Measurements from ENCODE around the gene RAB10. TPM values are rescaled to one million over a fixed set of nuclear protein-coding genes. Genes with fewer than 3 reads are reported as not detected.

Gene RAB10
- total RNA-seq, 1 experiment from 2014 or later, result 140 TPM

- Histone ChIP-seq H3K4me3 (ENCODE audit: low read depth, low read length, poor library complexity, severe bottlenecking) (peak overlapping the region; percentile 69), H3K9me3 (ENCODE audit: low read depth, low read length, poor library complexity, severe bottlenecking) (no peaks in the 10 kb centered on the region), H3K27me3 (replicated peaks; ENCODE audit: insufficient read depth, low read depth, low read length, poor library complexity) (no peaks in the 10 kb centered on the region), H3K36me3 (ENCODE audit: insufficient read depth, low read length, poor library complexity, severe bottlenecking) (no peaks in the 10 kb centered on the region), H3K4me1 (ENCODE audit: insufficient read depth, low read length, poor library complexity, severe bottlenecking) (peaks cover 9% of the 10 kb centered on the region), H3K27ac (ENCODE audit: low read depth, low read length, poor library complexity, severe bottlenecking) (peak overlapping the region; percentile 93)
- TSS peak; percentile 87 for BruUV-seq (replicated peaks)
- DNase-seq (ENCODE audit: low spot score), result peak; percentile 90
- no peak for TF ChIP-seq CTCF (conservative IDR thresholded peaks at IDR 0.05; ENCODE audit: low read depth, low read length)
- TF ChIP-seq EZH2 (IDR thresholded peaks at IDR 0.05; ENCODE audit: borderline replicate concordance, low read depth, low read length, poor library complexity, severe bottlenecking), result no peak
- intact Hi-C loops (cut with micrococcal nuclease; ENCODE audit: unreplicated experiment), result no loop called here
- ChIA-PET POLR2A (ENCODE audit: low non-redundant PET) (interaction anchor here (0.6 to 0.7 kb wide), 2 partner anchors 54 to 62 kb away, joined by 3 read pairs; no protein-coding TSS in a partner anchor), CTCF (interaction anchor here (1.0 kb wide), 1 partner anchor 42 kb away, joined by 3 read pairs; no protein-coding TSS in a partner anchor)
Observed at GRCh38 chr2:26033270-26033817, 540 bp upstream of the RAB10 start.

- peaks cover 9% of the 10 kb centered on the region for H3K4me1 ChIP-seq (ENCODE audit: insufficient read depth, low read length, poor library complexity, severe bottlenecking)
- no peaks in the 10 kb centered on the region for H3K36me3 ChIP-seq (ENCODE audit: insufficient read depth, low read length, poor library complexity, severe bottlenecking)
- peak; percentile 33 for DNase-seq (ENCODE audit: low spot score)
- H3K27ac ChIP-seq (ENCODE audit: low read depth, low read length, poor library complexity, severe bottlenecking), result peak overlapping the region; percentile 93
- no peaks in the 10 kb centered on the region for H3K27me3 ChIP-seq (replicated peaks; ENCODE audit: insufficient read depth, low read depth, low read length, poor library complexity)
- BruUV-seq (replicated peaks), result no TSS peak
- peak overlapping the region; percentile 69 for H3K4me3 ChIP-seq (ENCODE audit: low read depth, low read length, poor library complexity, severe bottlenecking)
- no peak for TF ChIP-seq CTCF (conservative IDR thresholded peaks at IDR 0.05; ENCODE audit: low read depth, low read length)
- no peak for TF ChIP-seq EZH2 (IDR thresholded peaks at IDR 0.05; ENCODE audit: borderline replicate concordance, low read depth, low read length, poor library complexity, severe bottlenecking)
- intact Hi-C loops (cut with micrococcal nuclease; ENCODE audit: unreplicated experiment), result no loop called here
- ChIA-PET POLR2A (ENCODE audit: low non-redundant PET) (interaction anchor here (0.5 kb wide), 1 partner anchor 132 kb away, joined by 4 read pairs; no protein-coding TSS in a partner anchor), CTCF (interaction anchor here (0.8 kb wide), 1 partner anchor 22 kb away, joined by 3 read pairs; no protein-coding TSS in a partner anchor)
- H3K9me3 ChIP-seq (ENCODE audit: low read depth, low read length, poor library complexity, severe bottlenecking), result no peaks in the 10 kb centered on the region
Observed at GRCh38 chr2:26034637-26034992, 731 bp downstream of the RAB10 start.

- peak overlapping the region; percentile 69 for H3K4me3 ChIP-seq (ENCODE audit: low read depth, low read length, poor library complexity, severe bottlenecking)
- ChIA-PET CTCF (no interaction called here), POLR2A (ENCODE audit: low non-redundant PET) (no interaction called here)
- peak overlapping the region; percentile 93 for H3K27ac ChIP-seq (ENCODE audit: low read depth, low read length, poor library complexity, severe bottlenecking)
- peaks cover 9% of the 10 kb centered on the region for H3K4me1 ChIP-seq (ENCODE audit: insufficient read depth, low read length, poor library complexity, severe bottlenecking)
- no peaks in the 10 kb centered on the region for H3K27me3 ChIP-seq (replicated peaks; ENCODE audit: insufficient read depth, low read depth, low read length, poor library complexity)
- DNase-seq (ENCODE audit: low spot score), result peak; percentile 27
- intact Hi-C loops (cut with micrococcal nuclease; ENCODE audit: unreplicated experiment), result no loop called here
- H3K36me3 ChIP-seq (ENCODE audit: insufficient read depth, low read length, poor library complexity, severe bottlenecking), result no peaks in the 10 kb centered on the region
- TF ChIP-seq CTCF (conservative IDR thresholded peaks at IDR 0.05; ENCODE audit: low read depth, low read length) (no peak), EZH2 (IDR thresholded peaks at IDR 0.05; ENCODE audit: borderline replicate concordance, low read depth, low read length, poor library complexity, severe bottlenecking) (no peak)
- TSS peak; percentile 61 for BruUV-seq (replicated peaks)
- no peaks in the 10 kb centered on the region for H3K9me3 ChIP-seq (ENCODE audit: low read depth, low read length, poor library complexity, severe bottlenecking)
Observed at GRCh38 chr2:26035090-26035743, 1.3 kb downstream of the RAB10 start.
